ENCODE data around the gene ICA1. TPM values are rescaled to one million over a fixed set of nuclear protein-coding genes. Genes with fewer than 3 reads are reported as not detected.
A peak's percentile ranks its signal among the peaks of the same experiment; 100 is the strongest.

ICA1 gene
- total RNA-seq, 6 donors from 2014 or later = 19.3 to 85.4 (median 44.6) TPM

DNA sequence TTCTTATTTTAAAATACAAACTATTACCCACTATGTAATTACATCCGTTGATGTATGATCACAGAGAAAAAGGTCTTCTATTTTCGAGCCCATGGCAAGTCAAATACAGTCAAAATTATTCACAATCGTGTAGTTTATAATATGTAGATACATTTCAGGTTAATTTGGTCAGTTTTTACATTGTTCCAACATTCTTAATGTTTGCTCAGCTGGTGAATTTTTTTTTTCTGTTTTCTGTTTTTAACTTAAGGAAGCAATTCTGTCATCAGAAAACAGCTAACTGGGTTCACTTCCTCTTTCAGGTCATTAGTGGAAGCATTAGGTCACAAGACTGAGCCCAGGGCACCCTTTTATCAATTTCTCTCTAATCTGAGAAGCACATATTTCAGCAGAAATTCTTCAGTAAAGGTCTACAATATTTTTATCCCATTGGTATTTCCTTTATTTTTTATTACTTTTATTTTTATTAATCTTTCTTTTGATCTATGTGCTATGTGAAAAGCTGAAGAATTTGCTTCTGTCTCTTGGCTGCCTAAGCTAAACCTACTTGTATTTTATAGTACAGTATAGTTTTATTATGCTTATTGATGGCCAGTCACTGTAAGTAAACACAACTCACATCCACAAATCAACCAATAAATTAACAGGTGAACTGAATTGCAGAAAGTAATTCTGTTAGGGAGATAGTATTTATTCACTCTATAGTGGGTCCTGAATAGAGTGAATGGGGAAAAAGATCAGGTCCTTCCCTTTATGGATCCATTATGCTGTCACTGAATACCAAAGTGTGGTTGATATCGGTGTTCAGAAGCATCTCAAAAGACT is 84.6 kb downstream of the ICA1 start:
- peak overlapping the region in 3 of 4 donors; percentile 36 to 62 (median 58) for H3K27ac ChIP-seq
- WGBS, 2 donors = 74 to 77% methylated on average over 4 of the region's 4 CpGs

DNA sequence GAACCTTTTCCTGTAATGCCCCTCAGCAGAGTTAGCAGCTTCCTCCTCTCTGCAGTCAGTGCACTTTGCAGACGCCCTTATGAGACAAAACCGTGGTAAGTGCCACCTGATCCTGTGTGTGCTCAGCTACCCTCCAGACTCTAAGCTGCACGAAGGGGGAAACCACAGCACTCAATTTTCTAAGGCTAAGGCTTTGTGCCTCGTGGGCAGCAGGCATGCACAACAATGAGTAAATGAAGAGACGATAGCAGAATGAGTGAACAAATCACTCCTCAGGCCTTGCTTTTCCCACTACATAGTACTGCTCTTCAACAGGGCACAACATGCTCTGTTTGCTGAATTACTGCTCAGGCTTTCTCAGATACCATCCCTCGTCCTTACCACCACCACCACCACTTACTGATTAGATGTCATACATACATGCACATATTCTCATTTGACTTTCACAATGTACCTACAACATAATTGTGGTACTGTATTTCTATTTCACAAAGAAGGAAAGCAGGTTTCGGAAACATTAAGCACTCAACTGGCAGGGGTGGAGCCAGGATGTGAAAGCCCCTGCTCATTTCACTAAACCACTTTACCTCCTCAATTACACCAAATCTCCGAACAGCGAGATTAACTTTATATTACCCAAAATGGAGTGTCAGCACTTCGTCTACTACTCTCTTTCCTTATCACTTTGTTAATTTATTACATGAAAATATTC is 85.4 kb downstream of the ICA1 start:
- Histone ChIP-seq H3K4me3 (no peak overlapping the region), H3K36me3 (no peaks in the 10 kb centered on the region), H3K27ac (peak overlapping the region; percentile 10 to 62 (median 47)), H3K4me1 (peaks cover 7 to 22% (median 12%) of the 10 kb centered on the region in 4 donors), H3K27me3 (no peaks in the 10 kb centered on the region), H3K9me3 (no peaks in the 10 kb centered on the region)
- TF ChIP-seq POLR2A (IDR thresholded peaks at IDR 0.05) (no peak), CTCF (IDR thresholded peaks at IDR 0.05) (no peak), POLR2AphosphoS5 (IDR thresholded peaks at IDR 0.05) (no peak), EP300 (IDR thresholded peaks at IDR 0.05) (no peak)
- DNase-seq = peak in 1 of 2 donors; percentile 35
- WGBS, 2 donors = 46 to 63% methylated on average over 10 of the region's 10 CpGs
- ATAC-seq (ENCODE audit: low FRiP score in 2 of 2) = peak; percentile 62 to 77

More for the DNA sequence above, 84.6 kb downstream of the ICA1 start:
- H3K27me3 ChIP-seq = no peaks in the 10 kb centered on the region
- ATAC-seq (ENCODE audit: low FRiP score in 2 of 2) (peak in 1 of 2 donors; percentile 58), DNase-seq (no peak)
- no peak for TF ChIP-seq CTCF (IDR thresholded peaks at IDR 0.05)
- TF ChIP-seq POLR2A (IDR thresholded peaks at IDR 0.05) = no peak
- TF ChIP-seq EP300 (IDR thresholded peaks at IDR 0.05) = no peak
- no peak for TF ChIP-seq POLR2AphosphoS5 (IDR thresholded peaks at IDR 0.05)
- H3K9me3 ChIP-seq = no peaks in the 10 kb centered on the region
- H3K36me3 ChIP-seq = no peaks in the 10 kb centered on the region
- H3K4me3 ChIP-seq = no peak overlapping the region
- peaks cover 7 to 22% (median 12%) of the 10 kb centered on the region in 4 donors for H3K4me1 ChIP-seq

- DNase-seq = no peak
- Histone ChIP-seq H3K27me3 (no peaks in the 10 kb centered on the region), H3K4me3 (no peak overlapping the region), H3K4me1 (peaks cover 7 to 22% (median 12%) of the 10 kb centered on the region in 4 donors), H3K27ac (peak overlapping the region in 3 of 4 donors; percentile 36 to 62 (median 58)), H3K9me3 (no peaks in the 10 kb centered on the region), H3K36me3 (no peaks in the 10 kb centered on the region)
- 67 to 77% methylated on average over 6 of the region's 6 CpGs for WGBS, 2 donors
- ATAC-seq (ENCODE audit: low FRiP score in 2 of 2) = peak in 1 of 2 donors; percentile 22
- TF ChIP-seq CTCF (IDR thresholded peaks at IDR 0.05) (no peak), POLR2AphosphoS5 (IDR thresholded peaks at IDR 0.05) (no peak), EP300 (IDR thresholded peaks at IDR 0.05) (no peak), POLR2A (IDR thresholded peaks at IDR 0.05) (no peak)
These were observed 86.0 kb downstream of the ICA1 start for GRCh38 chr7:8175929-8176369.

- peaks cover 3 to 17% (median 11%) of the 10 kb centered on the region in 4 donors for H3K4me1 ChIP-seq
- WGBS, 2 donors = 82 to 90% methylated on average over 5 of the region's 5 CpGs
- no peaks in the 10 kb centered on the region for H3K9me3 ChIP-seq
- ATAC-seq (ENCODE audit: low FRiP score in 2 of 2) (no peak), DNase-seq (no peak)
- TF ChIP-seq POLR2AphosphoS5 (IDR thresholded peaks at IDR 0.05) = no peak
- TF ChIP-seq CTCF (IDR thresholded peaks at IDR 0.05) = no peak
- TF ChIP-seq EP300 (IDR thresholded peaks at IDR 0.05) = no peak
- no peak for TF ChIP-seq POLR2A (IDR thresholded peaks at IDR 0.05)
- H3K27ac ChIP-seq = no peak overlapping the region
- H3K4me3 ChIP-seq = no peak overlapping the region
- H3K27me3 ChIP-seq = no peaks in the 10 kb centered on the region
- no peaks in the 10 kb centered on the region for H3K36me3 ChIP-seq
These were observed 89.3 kb downstream of the ICA1 start for GRCh38 chr7:8172372-8173354.
